GM23338 (cell line): ENCODE results near the gene SLC6A18. TPM values are rescaled to one million over a fixed set of nuclear protein-coding genes. Genes with fewer than 3 reads are reported as not detected.

Source experiments
- ATAC-seq: fragments of 200-7000 bp; cut with Tn5 transposase; 3 replicates; pipeline ENCODE4 v1.9.1; 2020
- DNase-seq: peaks from one replicate; pipeline ENCODE4 v3.0.0-alpha.2; 2015; ENCODE audit warnings: low spot score
- H2AFZ ChIP-seq: fragments of 200-600 bp; sonication (generic); 2 replicates; pipeline ENCODE4 v1.8.0; 2016; ENCODE audit warnings: antibody characterized with exemption, mild to moderate bottlenecking, moderate library complexity
- H3F3A ChIP-seq: fragments of 200-600 bp; sonication (generic); replicated peaks from 2 replicates; pipeline ENCODE4 v1.8.0; 2017; ENCODE audit warnings: antibody characterized with exemption, mixed run types, low read depth
- H3K27ac ChIP-seq: fragments of 200-600 bp; sonication (generic); 2 replicates; pipeline ENCODE4 v1.6.1; 2016; ENCODE audit warnings: low read depth
- H3K27me3 ChIP-seq: fragments of 200-600 bp; sonication (generic); 2 replicates; pipeline ENCODE4 v1.8.0; 2016; ENCODE audit warnings: mild to moderate bottlenecking, mixed run types, moderate library complexity; ENCODE audit not compliant: insufficient read depth
- H3K36me3 ChIP-seq: fragments of 200-600 bp; sonication (generic); 2 replicates; pipeline ENCODE4 v1.8.0; 2016; ENCODE audit warnings: mild to moderate bottlenecking; ENCODE audit not compliant: insufficient read depth
- H3K4me1 ChIP-seq: fragments of 200-600 bp; sonication (generic); 2 replicates; pipeline ENCODE4 v1.8.0; 2016; ENCODE audit warnings: mild to moderate bottlenecking, moderate library complexity; ENCODE audit not compliant: insufficient read depth
- H3K4me2 ChIP-seq: fragments of 200-600 bp; sonication (generic); 2 replicates; pipeline ENCODE4 v1.7.1; 2017; ENCODE audit warnings: mixed run types
- H3K4me3 ChIP-seq: fragments of 200-600 bp; sonication (generic); 2 replicates; pipeline ENCODE4 v1.6.1; 2016; ENCODE audit warnings: mixed run types
- H3K79me2 ChIP-seq: fragments of 200-600 bp; sonication (generic); replicated peaks from 2 replicates; pipeline ENCODE4 v1.8.0; 2017; ENCODE audit warnings: mild to moderate bottlenecking; ENCODE audit not compliant: insufficient read depth
- H3K9me2 ChIP-seq: fragments of 200-600 bp; sonication (generic); 2 replicates; pipeline ENCODE4 v1.8.0; 2017; ENCODE audit not compliant: insufficient read depth
- H4K20me1 ChIP-seq: fragments of 200-600 bp; sonication (generic); replicated peaks from 2 replicates; pipeline ENCODE4 v1.8.0; 2017; ENCODE audit warnings: mild to moderate bottlenecking; ENCODE audit not compliant: insufficient read depth
- H3K27ac Mint-ChIP-seq: 2 replicates; pipeline ENCODE4 v1.8.0; 2020; ENCODE audit warnings: inconsistent platforms, mild to moderate bottlenecking, moderate library complexity, mixed read lengths
- H3K27me3 Mint-ChIP-seq: 3 replicates; pipeline ENCODE4 v1.8.0; 2022; ENCODE audit warnings: low read depth, mild to moderate bottlenecking, moderate library complexity, mixed read lengths, inconsistent platforms; ENCODE audit not compliant: insufficient read depth, poor library complexity
- H3K36me3 Mint-ChIP-seq: 3 replicates; pipeline ENCODE4 v1.8.0; 2021; ENCODE audit warnings: low read depth, mild to moderate bottlenecking, inconsistent platforms, moderate library complexity, mixed read lengths
- H3K4me1 Mint-ChIP-seq: 3 replicates; pipeline ENCODE4 v1.8.0; 2020; ENCODE audit warnings: mild to moderate bottlenecking, inconsistent platforms, mixed read lengths
- H3K4me3 Mint-ChIP-seq: 3 replicates; pipeline ENCODE4 v1.8.0; 2021; ENCODE audit warnings: moderate library complexity, mild to moderate bottlenecking, inconsistent platforms, mixed read lengths
- H3K9me3 Mint-ChIP-seq: 3 replicates; pipeline ENCODE4 v1.8.0; 2020; ENCODE audit warnings: moderate library complexity, mild to moderate bottlenecking, inconsistent platforms, mixed read lengths
- CTCF ChIP-seq, 2 experiments: fragments of 200-600 bp in 1 of 2; sonication (generic) in 1 of 2; conservative IDR thresholded peaks; 2 replicates each; pipeline versions ENCODE4 v1.5.1 to v1.6.1; 2016 to 2017; ENCODE audit warnings: antibody characterized with exemption in 2 of 2, low read depth in 2 of 2, mild to moderate bottlenecking in 2 of 2, moderate library complexity in 1 of 2
- POLR2AphosphoS5 ChIP-seq: IDR thresholded peaks from 2 replicates; pipeline ENCODE4 v1.6.1; 2016; ENCODE audit warnings: antibody characterized with exemption, low read depth
- STAT1 ChIP-seq: IDR thresholded peaks from one replicate; pipeline ENCODE4 v1.6.1; 2016; ENCODE audit warnings: antibody characterized with exemption; ENCODE audit not compliant: unreplicated experiment
- ZNF331 ChIP-seq: fragments of 250-450 bp; sonication (Bioruptor Pico); IDR thresholded peaks from 2 replicates; pipeline ENCODE4 v1.5.0; 2020; ENCODE audit warnings: low read depth, mild to moderate bottlenecking, moderate library complexity
- polyA plus RNA-seq: library from polyadenylated mRNA; unstranded; fragments of >200 nt; fragmentation: Nextera tagmentation; extraction: Ambion mirVana; gene quantifications from 2 replicates; pipeline ENCODE4 v1.2.1, GENCODE V29; 2016
- total RNA-seq: library from RNA; depleted of rRNA; stranded (reverse); fragments of >200 nt; shearing (Covaris generic); gene quantifications from 2 replicates; pipeline ENCODE4 v1.2.3, GENCODE V29; 2014
- TF ChIP-seq, protein P1 (sequence below): fragments of 250-450 bp; sonication (Bioruptor Pico); IDR thresholded peaks from 2 replicates; pipeline ENCODE4 v1.5.0; 2020; ENCODE audit warnings: mild to moderate bottlenecking, moderate library complexity
- TF ChIP-seq, protein P2 (sequence below): IDR thresholded peaks from one replicate; pipeline ENCODE4 v1.6.1; 2018; ENCODE audit warnings: antibody characterized with exemption; ENCODE audit not compliant: unreplicated experiment

SLC6A18 gene
- total and polyA plus RNA-seq, 2 experiments from 2014 or later, result not detected

GRCh38 chr5:1178529-1179382 lies 46.4 kb upstream of the SLC6A18 start:
- no peak for TF ChIP-seq CTCF (conservative IDR thresholded peaks at IDR 0.05; ENCODE audit: low read depth in 2 of 2)
- TF ChIP-seq, protein P1, sequence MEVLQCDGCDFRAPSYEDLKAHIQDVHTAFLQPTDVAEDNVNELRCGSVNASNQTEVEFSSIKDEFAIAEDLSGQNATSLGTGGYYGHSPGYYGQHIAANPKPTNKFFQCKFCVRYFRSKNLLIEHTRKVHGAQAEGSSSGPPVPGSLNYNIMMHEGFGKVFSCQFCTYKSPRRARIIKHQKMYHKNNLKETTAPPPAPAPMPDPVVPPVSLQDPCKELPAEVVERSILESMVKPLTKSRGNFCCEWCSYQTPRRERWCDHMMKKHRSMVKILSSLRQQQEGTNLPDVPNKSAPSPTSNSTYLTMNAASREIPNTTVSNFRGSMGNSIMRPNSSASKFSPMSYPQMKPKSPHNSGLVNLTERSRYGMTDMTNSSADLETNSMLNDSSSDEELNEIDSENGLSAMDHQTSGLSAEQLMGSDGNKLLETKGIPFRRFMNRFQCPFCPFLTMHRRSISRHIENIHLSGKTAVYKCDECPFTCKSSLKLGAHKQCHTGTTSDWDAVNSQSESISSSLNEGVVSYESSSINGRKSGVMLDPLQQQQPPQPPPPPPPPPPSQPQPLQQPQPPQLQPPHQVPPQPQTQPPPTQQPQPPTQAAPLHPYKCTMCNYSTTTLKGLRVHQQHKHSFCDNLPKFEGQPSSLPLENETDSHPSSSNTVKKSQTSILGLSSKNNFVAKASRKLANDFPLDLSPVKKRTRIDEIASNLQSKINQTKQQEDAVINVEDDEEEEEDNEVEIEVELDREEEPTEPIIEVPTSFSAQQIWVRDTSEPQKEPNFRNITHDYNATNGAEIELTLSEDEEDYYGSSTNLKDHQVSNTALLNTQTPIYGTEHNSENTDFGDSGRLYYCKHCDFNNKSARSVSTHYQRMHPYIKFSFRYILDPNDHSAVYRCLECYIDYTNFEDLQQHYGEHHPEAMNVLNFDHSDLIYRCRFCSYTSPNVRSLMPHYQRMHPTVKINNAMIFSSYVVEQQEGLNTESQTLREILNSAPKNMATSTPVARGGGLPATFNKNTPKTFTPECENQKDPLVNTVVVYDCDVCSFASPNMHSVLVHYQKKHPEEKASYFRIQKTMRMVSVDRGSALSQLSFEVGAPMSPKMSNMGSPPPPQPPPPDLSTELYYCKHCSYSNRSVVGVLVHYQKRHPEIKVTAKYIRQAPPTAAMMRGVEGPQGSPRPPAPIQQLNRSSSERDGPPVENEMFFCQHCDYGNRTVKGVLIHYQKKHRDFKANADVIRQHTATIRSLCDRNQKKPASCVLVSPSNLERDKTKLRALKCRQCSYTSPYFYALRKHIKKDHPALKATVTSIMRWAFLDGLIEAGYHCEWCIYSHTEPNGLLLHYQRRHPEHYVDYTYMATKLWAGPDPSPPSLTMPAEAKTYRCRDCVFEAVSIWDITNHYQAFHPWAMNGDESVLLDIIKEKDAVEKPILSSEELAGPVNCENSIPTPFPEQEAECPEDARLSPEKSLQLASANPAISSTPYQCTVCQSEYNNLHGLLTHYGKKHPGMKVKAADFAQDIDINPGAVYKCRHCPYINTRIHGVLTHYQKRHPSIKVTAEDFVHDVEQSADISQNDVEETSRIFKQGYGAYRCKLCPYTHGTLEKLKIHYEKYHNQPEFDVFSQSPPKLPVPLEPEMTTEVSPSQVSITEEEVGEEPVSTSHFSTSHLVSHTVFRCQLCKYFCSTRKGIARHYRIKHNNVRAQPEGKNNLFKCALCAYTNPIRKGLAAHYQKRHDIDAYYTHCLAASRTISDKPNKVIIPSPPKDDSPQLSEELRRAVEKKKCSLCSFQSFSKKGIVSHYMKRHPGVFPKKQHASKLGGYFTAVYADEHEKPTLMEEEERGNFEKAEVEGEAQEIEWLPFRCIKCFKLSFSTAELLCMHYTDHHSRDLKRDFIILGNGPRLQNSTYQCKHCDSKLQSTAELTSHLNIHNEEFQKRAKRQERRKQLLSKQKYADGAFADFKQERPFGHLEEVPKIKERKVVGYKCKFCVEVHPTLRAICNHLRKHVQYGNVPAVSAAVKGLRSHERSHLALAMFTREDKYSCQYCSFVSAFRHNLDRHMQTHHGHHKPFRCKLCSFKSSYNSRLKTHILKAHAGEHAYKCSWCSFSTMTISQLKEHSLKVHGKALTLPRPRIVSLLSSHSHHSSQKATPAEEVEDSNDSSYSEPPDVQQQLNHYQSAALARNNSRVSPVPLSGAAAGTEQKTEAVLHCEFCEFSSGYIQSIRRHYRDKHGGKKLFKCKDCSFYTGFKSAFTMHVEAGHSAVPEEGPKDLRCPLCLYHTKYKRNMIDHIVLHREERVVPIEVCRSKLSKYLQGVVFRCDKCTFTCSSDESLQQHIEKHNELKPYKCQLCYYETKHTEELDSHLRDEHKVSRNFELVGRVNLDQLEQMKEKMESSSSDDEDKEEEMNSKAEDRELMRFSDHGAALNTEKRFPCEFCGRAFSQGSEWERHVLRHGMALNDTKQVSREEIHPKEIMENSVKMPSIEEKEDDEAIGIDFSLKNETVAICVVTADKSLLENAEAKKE (CRISPR knock-in tag), result no peak
- TF ChIP-seq, protein P2, sequence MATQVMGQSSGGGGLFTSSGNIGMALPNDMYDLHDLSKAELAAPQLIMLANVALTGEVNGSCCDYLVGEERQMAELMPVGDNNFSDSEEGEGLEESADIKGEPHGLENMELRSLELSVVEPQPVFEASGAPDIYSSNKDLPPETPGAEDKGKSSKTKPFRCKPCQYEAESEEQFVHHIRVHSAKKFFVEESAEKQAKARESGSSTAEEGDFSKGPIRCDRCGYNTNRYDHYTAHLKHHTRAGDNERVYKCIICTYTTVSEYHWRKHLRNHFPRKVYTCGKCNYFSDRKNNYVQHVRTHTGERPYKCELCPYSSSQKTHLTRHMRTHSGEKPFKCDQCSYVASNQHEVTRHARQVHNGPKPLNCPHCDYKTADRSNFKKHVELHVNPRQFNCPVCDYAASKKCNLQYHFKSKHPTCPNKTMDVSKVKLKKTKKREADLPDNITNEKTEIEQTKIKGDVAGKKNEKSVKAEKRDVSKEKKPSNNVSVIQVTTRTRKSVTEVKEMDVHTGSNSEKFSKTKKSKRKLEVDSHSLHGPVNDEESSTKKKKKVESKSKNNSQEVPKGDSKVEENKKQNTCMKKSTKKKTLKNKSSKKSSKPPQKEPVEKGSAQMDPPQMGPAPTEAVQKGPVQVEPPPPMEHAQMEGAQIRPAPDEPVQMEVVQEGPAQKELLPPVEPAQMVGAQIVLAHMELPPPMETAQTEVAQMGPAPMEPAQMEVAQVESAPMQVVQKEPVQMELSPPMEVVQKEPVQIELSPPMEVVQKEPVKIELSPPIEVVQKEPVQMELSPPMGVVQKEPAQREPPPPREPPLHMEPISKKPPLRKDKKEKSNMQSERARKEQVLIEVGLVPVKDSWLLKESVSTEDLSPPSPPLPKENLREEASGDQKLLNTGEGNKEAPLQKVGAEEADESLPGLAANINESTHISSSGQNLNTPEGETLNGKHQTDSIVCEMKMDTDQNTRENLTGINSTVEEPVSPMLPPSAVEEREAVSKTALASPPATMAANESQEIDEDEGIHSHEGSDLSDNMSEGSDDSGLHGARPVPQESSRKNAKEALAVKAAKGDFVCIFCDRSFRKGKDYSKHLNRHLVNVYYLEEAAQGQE, result no peak
- no peak for TF ChIP-seq ZNF331 (CRISPR knock-in tag)
- TF ChIP-seq POLR2AphosphoS5, result no peak
- no peak for TF ChIP-seq STAT1
- ATAC-seq (no peak), DNase-seq (no peak)
- H3K4me2 ChIP-seq, result no peak overlapping the region
- no peaks in the 10 kb centered on the region for H3K9me2 ChIP-seq
- H2AFZ ChIP-seq, result no peak overlapping the region
- no peak overlapping the region for H3K4me3 ChIP-seq
- no peaks in the 10 kb centered on the region for H3K4me1 ChIP-seq
- Mint-ChIP-seq H3K36me3 (no peaks in the 10 kb centered on the region), H3K4me1 (no peaks in the 10 kb centered on the region), H3K27ac (no peak overlapping the region), H3K27me3 (peaks cover 2% of the 10 kb centered on the region), H3K9me3 (no peaks in the 10 kb centered on the region), H3K4me3 (no peak overlapping the region)
- H3K36me3 ChIP-seq, result no peaks in the 10 kb centered on the region
- no peaks in the 10 kb centered on the region for H4K20me1 ChIP-seq
- H3K27me3 ChIP-seq, result no peaks in the 10 kb centered on the region
- no peak overlapping the region for H3K27ac ChIP-seq
- H3F3A ChIP-seq, result no peaks in the 10 kb centered on the region
- no peaks in the 10 kb centered on the region for H3K79me2 ChIP-seq
